Uterus (tissue), 4 donors: ENCODE measurements around the gene NRXN3. TPM values are rescaled to one million over a fixed set of nuclear protein-coding genes. Genes with fewer than 3 reads are reported as not detected.

ENCODE experiments used
- DNase-seq, 2 donors: peaks; one replicate each; pipeline ENCODE4 v3.0.0-alpha.2; 2019 to 2020
- H3K27ac ChIP-seq, 2 donors: fragments of 200-600 bp; sonication (generic); 1 replicate in 1 of 2; 2 replicates in 1 of 2; pipeline ENCODE4 v1.5.1; 2016 to 2018
- H3K27me3 ChIP-seq, 2 donors: fragments of 200-600 bp; sonication (generic); one replicate each; pipeline ENCODE4 v1.5.1; 2018 to 2019; ENCODE audit warnings: control low read depth in 1 of 2
- H3K36me3 ChIP-seq, 2 donors: fragments of 200-600 bp; sonication (generic); one replicate each; pipeline ENCODE4 v1.5.1; 2019; ENCODE audit warnings: control low read depth in 1 of 2
- H3K4me1 ChIP-seq, 2 donors: fragments of 200-600 bp; sonication (generic); one replicate each; pipeline ENCODE4 v1.5.1; 2018 to 2019; ENCODE audit warnings: control low read depth in 1 of 2
- H3K4me3 ChIP-seq, 2 donors: fragments of 200-600 bp; sonication (generic); 1 replicate in 1 of 2; 2 replicates in 1 of 2; pipeline ENCODE4 v1.5.1; 2018 to 2019; ENCODE audit warnings: mild to moderate bottlenecking in 1 of 2
- H3K9me3 ChIP-seq, 2 donors: fragments of 200-600 bp; sonication (generic); one replicate each; pipeline ENCODE4 v1.5.1; 2019; ENCODE audit warnings: control low read depth in 1 of 2
- POLR2A ChIP-seq, 2 donors: fragments of 450-650 bp; IDR thresholded peaks; one replicate each; pipeline ENCODE4 v1.6.1; 2016; ENCODE audit warnings: antibody characterized with exemption in 2 of 2, mild to moderate bottlenecking in 1 of 2, moderate library complexity in 1 of 2
- intact Hi-C: fragments of 100-400 bp; cut with DNase I; formaldehyde crosslinking; loops from one replicate; pipeline ENCODE4 v1.15.1; 2023; ENCODE audit warnings: low total_unique reads
- total RNA-seq, 4 donors: library from RNA; depleted of rRNA in 3 of 4; stranded (reverse); fragments of >200 nt in 3 of 4; gene quantifications; one replicate each; pipeline versions ENCODE4 v1.1.0 to v1.2.4, GENCODE V29; 2014 to 2023
- TF ChIP-seq, protein P1 (sequence below), 4 experiments: fragments of 200-600 bp in 2 of 4; fragments of 450-650 bp in 2 of 4; sonication (generic) in 2 of 4; IDR thresholded peaks; one replicate each; pipeline ENCODE4 v1.5.1; 2016 to 2019; ENCODE audit warnings: antibody characterized with exemption in 4 of 4, mild to moderate bottlenecking in 2 of 4, moderate library complexity in 1 of 4
- donor health status: DM: yes; HTN: yes; CAD: no.

The NRXN3 gene
- total RNA-seq, 4 donors from 2014 or later: 2.9 to 17.0 (median 4.4) TPM

DNA sequence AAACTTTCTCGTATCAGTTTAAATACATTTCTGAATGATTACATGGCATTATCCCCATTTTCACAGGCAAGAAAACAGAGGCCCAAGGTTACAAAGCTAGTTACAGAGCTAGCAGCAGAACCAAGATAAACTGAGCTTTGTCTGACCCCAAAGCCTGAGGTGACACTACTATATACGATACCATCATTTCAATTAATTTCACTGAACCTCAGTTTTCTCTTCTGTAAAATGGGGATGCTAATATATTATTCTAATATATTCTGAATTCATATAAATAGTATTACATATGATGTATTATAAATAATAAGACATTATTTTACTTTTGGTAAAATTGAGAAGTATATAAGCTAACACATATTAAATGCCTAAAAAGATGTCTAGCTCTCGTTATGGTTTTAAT is 143.3 kb downstream of the NRXN3 start:
- no peak for DNase-seq
- no peak for TF ChIP-seq POLR2A (IDR thresholded peaks at IDR 0.05)
- TF ChIP-seq, protein P1, sequence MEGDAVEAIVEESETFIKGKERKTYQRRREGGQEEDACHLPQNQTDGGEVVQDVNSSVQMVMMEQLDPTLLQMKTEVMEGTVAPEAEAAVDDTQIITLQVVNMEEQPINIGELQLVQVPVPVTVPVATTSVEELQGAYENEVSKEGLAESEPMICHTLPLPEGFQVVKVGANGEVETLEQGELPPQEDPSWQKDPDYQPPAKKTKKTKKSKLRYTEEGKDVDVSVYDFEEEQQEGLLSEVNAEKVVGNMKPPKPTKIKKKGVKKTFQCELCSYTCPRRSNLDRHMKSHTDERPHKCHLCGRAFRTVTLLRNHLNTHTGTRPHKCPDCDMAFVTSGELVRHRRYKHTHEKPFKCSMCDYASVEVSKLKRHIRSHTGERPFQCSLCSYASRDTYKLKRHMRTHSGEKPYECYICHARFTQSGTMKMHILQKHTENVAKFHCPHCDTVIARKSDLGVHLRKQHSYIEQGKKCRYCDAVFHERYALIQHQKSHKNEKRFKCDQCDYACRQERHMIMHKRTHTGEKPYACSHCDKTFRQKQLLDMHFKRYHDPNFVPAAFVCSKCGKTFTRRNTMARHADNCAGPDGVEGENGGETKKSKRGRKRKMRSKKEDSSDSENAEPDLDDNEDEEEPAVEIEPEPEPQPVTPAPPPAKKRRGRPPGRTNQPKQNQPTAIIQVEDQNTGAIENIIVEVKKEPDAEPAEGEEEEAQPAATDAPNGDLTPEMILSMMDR (IDR thresholded peaks at IDR 0.05): no peak
- intact Hi-C loops: no loop called here
- Histone ChIP-seq H3K4me3 (no peak overlapping the region), H3K27ac (no peak overlapping the region), H3K36me3 (no peaks in the 10 kb centered on the region), H3K4me1 (no peaks in the 10 kb centered on the region), H3K9me3 (no peaks in the 10 kb centered on the region), H3K27me3 (no peaks in the 10 kb centered on the region)

DNA sequence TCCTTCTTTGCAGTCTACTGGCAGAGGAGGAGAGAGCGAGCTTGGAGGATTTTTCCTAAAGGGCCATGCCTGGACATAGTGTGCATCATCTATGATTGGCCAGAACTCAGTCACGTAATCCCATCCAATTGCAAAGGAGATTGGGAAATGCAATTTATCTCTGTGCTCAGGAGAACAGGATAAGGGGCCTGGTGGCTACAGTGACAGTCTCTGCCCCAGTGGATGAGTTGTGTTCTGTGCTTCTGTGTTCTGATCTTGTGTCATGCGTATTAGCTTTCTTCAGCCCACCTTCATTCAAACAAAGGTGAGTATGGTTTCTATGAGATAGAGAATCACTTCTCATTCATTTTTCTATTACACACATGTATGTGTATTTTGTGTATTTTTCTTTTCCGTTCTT is 144.3 kb downstream of the NRXN3 start:
- Histone ChIP-seq H3K27me3 (no peaks in the 10 kb centered on the region), H3K4me3 (no peak overlapping the region), H3K27ac (no peak overlapping the region), H3K36me3 (no peaks in the 10 kb centered on the region), H3K4me1 (no peaks in the 10 kb centered on the region), H3K9me3 (no peaks in the 10 kb centered on the region)
- TF ChIP-seq, protein P1 (IDR thresholded peaks at IDR 0.05): no peak
- no peak for TF ChIP-seq POLR2A (IDR thresholded peaks at IDR 0.05)
- intact Hi-C loops: no loop called here
- no peak for DNase-seq

DNA sequence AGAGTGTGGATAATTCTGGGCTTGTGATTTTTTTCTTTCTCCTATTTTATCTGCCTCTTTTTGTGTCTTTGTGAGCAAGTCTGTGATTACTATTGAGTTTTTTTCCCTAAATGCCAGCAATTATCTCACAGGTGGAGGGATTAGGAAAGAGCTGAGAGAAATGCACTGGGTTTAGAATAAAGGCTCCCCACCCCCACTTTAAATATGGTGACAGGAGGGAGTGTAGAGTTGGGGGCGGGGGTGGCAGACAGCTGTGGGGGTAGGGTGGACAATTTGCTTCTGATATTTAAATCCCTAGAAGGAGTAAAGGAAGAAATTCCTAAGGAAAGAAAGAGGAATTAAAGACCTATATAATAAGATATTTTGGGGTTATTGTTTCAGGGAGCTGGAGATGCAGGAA is 145.9 kb downstream of the NRXN3 start:
- DNase-seq: no peak
- TF ChIP-seq, protein P1 (IDR thresholded peaks at IDR 0.05): no peak
- no peak for TF ChIP-seq POLR2A (IDR thresholded peaks at IDR 0.05)

DNA sequence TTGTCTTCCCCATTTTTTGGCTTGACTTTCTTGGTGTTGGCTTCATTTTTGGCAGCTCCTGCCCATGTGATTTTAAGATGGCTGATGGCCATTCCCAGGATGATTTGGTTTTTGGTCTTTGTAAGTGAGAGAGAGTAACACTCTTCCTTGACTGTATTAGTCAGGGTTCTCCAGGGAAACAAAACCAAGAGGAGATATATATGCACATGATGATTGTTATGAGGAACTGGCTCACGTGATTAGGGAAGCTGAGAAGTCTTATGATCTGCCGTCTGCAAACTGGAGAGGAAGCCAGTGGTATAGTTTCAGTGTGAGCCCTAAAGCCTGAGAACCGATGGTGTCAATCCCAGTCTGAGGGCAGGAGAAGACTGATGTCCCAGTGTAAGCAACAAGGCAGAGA is 146.6 kb downstream of the NRXN3 start:
- TF ChIP-seq, protein P1 (IDR thresholded peaks at IDR 0.05): no peak
- TF ChIP-seq POLR2A (IDR thresholded peaks at IDR 0.05): no peak
- intact Hi-C loops: no loop called here
- Histone ChIP-seq H3K9me3 (no peaks in the 10 kb centered on the region), H3K4me1 (no peaks in the 10 kb centered on the region), H3K27ac (no peak overlapping the region), H3K36me3 (no peaks in the 10 kb centered on the region), H3K27me3 (no peaks in the 10 kb centered on the region), H3K4me3 (no peak overlapping the region)
- DNase-seq: no peak

More for the DNA sequence above, 145.9 kb downstream of the NRXN3 start:
- Histone ChIP-seq H3K36me3 (no peaks in the 10 kb centered on the region), H3K9me3 (no peaks in the 10 kb centered on the region), H3K27ac (no peak overlapping the region), H3K4me3 (no peak overlapping the region), H3K27me3 (no peaks in the 10 kb centered on the region), H3K4me1 (no peaks in the 10 kb centered on the region)
- intact Hi-C loops: no loop called here

DNA sequence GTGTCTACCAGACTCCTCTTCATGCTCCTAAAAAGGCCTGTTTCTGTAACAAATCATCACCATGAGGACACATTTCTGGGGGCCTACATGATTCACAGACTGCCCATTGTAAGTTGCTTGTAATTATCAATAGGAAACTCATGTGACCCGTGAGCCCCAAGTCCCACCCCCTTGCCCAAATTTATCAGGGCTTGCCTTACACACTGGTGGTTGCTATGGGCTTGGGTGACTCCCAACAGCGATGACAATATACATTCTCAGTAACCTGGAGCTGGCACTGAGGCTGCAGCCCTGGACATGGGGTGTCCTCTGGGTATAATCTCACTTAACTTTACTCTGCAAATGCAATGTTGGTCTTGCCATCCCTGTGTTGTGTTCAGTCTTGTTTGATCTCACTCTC is 149.2 kb downstream of the NRXN3 start:
- Histone ChIP-seq H3K4me3 (no peak overlapping the region), H3K4me1 (no peaks in the 10 kb centered on the region), H3K9me3 (no peaks in the 10 kb centered on the region), H3K36me3 (no peaks in the 10 kb centered on the region), H3K27me3 (no peaks in the 10 kb centered on the region), H3K27ac (no peak overlapping the region)
- DNase-seq: no peak
- intact Hi-C loops: no loop called here
- TF ChIP-seq POLR2A (IDR thresholded peaks at IDR 0.05): no peak
- TF ChIP-seq, protein P1 (IDR thresholded peaks at IDR 0.05): no peak
